Coronary artery (tissue), 2 donors: ENCODE data around the gene CECR2.
"Not testable (repeated sequence)": the region's sequence is repeated elsewhere in the genome, so short reads cannot be mapped to it uniquely, and the experiment has no call there.

ENCODE experiments used
- DNase-seq: peaks from one replicate; pipeline ENCODE4 v3.0.0-alpha.2; 2017; ENCODE audit warnings: low spot score
- H3K27ac ChIP-seq, 2 donors: fragments of 200-600 bp; sonication (generic); one replicate each; pipeline ENCODE4 v1.5.1; 2016 to 2019
- H3K4me3 ChIP-seq: fragments of 200-600 bp; sonication (generic); 2 replicates; pipeline ENCODE4 v1.5.1; 2016; ENCODE audit warnings: mild to moderate bottlenecking, moderate library complexity
- TF ChIP-seq, protein P1 (sequence below): fragments of 200-600 bp; sonication (generic); IDR thresholded peaks from one replicate; pipeline ENCODE4 v1.5.1; 2019; ENCODE audit warnings: antibody characterized with exemption

CECR2 gene

DNA sequence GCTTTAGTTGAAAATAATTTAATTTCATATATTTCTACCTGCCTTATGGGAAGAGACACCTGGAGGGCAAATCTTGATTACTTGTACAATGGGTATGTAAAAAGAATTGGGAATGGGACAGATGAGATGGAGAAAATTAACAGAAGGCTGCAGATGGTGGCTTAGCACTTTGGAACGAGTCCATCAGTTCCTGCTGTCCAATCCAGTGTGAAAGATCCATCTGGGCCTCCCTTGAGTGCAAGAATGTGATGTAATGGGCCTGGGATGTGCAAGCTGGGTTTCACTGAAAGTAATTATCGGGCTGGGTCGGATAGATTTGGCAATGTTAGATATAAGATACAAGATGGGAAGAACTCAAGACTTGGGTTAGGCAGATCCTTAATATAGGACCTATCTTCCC lies 42.0 kb downstream of the CECR2 start:
- TF ChIP-seq, protein P1, sequence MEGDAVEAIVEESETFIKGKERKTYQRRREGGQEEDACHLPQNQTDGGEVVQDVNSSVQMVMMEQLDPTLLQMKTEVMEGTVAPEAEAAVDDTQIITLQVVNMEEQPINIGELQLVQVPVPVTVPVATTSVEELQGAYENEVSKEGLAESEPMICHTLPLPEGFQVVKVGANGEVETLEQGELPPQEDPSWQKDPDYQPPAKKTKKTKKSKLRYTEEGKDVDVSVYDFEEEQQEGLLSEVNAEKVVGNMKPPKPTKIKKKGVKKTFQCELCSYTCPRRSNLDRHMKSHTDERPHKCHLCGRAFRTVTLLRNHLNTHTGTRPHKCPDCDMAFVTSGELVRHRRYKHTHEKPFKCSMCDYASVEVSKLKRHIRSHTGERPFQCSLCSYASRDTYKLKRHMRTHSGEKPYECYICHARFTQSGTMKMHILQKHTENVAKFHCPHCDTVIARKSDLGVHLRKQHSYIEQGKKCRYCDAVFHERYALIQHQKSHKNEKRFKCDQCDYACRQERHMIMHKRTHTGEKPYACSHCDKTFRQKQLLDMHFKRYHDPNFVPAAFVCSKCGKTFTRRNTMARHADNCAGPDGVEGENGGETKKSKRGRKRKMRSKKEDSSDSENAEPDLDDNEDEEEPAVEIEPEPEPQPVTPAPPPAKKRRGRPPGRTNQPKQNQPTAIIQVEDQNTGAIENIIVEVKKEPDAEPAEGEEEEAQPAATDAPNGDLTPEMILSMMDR, result no peak
- DNase-seq, result no peak
- no peak overlapping the region for H3K27ac ChIP-seq

DNA sequence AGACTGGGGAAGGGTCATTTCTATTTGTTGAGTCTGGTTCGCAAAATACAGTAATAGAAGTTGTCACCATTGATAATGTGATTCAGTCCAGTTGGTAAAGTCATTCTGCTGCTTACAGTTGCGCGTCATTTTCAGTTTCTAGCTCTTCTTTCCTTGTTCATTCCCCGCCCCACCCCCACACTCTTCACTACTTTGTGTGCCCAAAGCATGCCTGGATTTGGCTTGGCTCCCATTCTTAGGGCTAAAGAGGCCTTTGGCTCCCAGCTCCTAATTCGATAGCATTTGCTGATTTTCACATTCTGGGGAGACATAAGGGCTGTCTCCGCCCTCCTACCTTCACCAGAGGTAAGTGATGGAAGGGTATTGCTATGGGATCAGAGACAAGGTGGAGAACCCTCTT lies 43.0 kb downstream of the CECR2 start:
- Histone ChIP-seq H3K27ac (no peak overlapping the region), H3K4me3 (no peak overlapping the region)

More for the DNA sequence above, 42.0 kb downstream of the CECR2 start:
- no peak overlapping the region for H3K4me3 ChIP-seq

DNA sequence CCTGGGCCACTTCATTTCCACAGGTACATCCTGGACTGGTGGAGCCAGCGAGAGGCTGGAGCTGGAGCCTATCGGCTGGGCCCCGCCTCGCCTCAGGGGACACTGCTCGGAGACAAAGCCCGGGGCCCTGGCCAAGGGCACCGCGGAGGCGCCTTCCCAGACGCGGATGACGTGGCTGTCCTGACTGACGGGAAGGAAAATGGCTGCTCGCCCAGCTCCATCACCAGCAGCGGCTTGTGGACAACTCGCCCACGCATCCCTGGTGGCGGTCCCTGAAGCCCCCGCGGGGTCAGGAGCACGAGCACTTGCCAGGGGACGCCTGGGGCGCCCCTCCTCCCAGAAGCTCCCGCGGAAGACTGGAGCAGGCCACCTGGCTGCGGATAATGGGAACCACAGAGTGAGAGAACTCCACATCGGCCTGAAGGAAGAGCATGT lies 49.6 kb downstream of the CECR2 start:
- H3K27ac ChIP-seq, result no peak overlapping the region
- H3K4me3 ChIP-seq, result no peak overlapping the region
- no peak for DNase-seq
- TF ChIP-seq, protein P1, result no peak

More for the DNA sequence above, 43.0 kb downstream of the CECR2 start:
- TF ChIP-seq, protein P1, result no peak
- no peak for DNase-seq

- TF ChIP-seq, protein P1, result no peak
- H3K27ac ChIP-seq, result no peak overlapping the region
- DNase-seq, result no peak
- no peak overlapping the region for H3K4me3 ChIP-seq
Measured at GRCh38 chr22:17419348-17419747, 50.1 kb downstream of the CECR2 start.

DNA sequence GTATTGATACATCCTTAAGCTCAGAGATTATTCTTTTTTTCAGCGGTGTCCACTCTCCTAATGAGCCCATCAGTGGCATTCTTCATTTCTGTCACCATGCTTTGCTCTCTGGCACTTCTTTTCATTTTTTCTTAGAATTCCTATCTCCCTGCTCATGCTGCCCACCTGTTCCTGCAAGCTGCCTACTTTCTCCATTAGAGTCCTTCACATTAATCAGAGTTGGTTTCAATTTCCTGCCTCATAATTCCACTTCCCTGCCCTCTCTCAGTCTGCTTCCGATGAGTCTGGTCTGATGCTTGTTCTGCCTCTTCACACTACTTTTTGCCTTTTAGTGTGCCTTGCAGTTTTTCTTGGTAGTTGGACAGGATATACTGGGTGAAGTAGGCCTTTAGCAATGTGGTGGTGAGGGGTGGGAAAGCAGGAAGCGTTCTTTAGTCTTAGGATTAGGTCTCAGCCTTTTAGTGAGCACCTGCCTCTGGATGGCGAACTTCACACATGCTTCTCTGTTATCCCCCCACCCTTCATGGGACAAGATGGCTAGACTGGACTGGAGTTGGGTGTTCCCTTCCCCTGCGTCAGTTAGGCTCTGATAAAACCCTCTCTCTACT lies 53.6 kb downstream of the CECR2 start:
- Histone ChIP-seq H3K27ac (no peak overlapping the region), H3K4me3 (no peak overlapping the region)
- TF ChIP-seq, protein P1, result no peak
- no peak for DNase-seq

DNA sequence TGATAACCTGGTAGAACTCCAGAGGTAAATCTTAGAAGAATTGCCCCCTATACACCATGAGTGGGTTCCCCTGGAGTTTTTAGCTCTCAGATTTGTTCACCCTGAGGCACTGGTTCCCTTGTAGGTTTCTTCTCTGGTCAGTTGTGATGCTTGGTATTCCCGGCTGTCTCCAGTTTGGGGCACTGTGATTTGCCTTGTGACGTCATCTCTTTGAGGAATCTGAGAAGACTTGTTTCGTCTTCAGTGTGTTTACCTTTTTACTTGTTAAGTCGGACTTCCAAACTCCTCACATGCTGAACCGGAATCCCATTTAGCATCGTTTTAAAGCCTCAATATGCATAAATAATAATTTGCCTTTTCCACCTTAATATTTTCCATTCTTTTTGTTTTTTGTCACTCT lies 54.4 kb downstream of the CECR2 start:
- no peak overlapping the region for H3K27ac ChIP-seq
- no peak overlapping the region for H3K4me3 ChIP-seq
- TF ChIP-seq, protein P1, result no peak
- no peak for DNase-seq

DNA sequence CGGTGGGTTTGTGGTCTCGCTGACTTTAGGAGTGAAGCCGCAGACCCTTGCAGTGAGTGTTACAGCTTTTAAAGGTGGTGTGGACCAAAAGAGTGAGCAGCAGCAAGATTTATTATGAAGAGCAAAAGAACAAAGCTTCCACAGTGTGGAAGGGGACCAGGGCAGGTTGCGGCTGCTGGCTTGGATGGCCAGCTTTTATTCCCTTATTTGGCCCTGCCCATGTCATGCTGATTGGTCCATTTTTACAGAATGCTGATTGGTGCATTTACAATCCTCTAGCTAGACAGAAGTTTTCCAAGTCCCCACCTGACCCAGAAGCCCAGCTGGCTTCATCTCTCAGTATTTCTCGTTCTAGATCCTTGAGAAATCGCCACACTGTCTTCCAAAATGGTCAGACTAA lies 58.3 kb downstream of the CECR2 start:
- not testable (repeated sequence) for H3K27ac ChIP-seq, DNase-seq, H3K4me3 ChIP-seq
